Mesendoderm (in vitro differentiated cells): ENCODE results near the gene HAPLN2.
"Not testable (repeated sequence)": the region's sequence is repeated elsewhere in the genome, so short reads cannot be mapped to it uniquely, and the experiment has no call there.

Experiments
- DNase-seq: peaks from one replicate; pipeline ENCODE4 v3.0.0; 2013
- H2AK5ac ChIP-seq: 2 replicates; pipeline ENCODE4 v1.6.1; 2013; ENCODE audit warnings: low read length, inconsistent platforms
- H2BK120ac ChIP-seq: 2 replicates; pipeline ENCODE4 v1.6.1; 2013; ENCODE audit warnings: low read depth, mild to moderate bottlenecking, low read length, moderate library complexity, mixed read lengths
- H2BK15ac ChIP-seq: replicated peaks from 2 replicates; pipeline ENCODE4 v1.6.1; 2013; ENCODE audit warnings: low read depth, mild to moderate bottlenecking, moderate library complexity
- H2BK5ac ChIP-seq: 2 replicates; pipeline ENCODE4 v1.6.1; 2013; ENCODE audit warnings: low read length, inconsistent platforms
- H3K18ac ChIP-seq: 2 replicates; pipeline ENCODE4 v1.6.1; 2013; ENCODE audit warnings: mild to moderate bottlenecking, low read length, mixed read lengths
- H3K23ac ChIP-seq: one replicate; pipeline ENCODE4 v1.6.1; 2013; ENCODE audit warnings: low read length
- H3K27ac ChIP-seq: 2 replicates; pipeline ENCODE4 v1.5.1; 2013; ENCODE audit warnings: low read depth, mild to moderate bottlenecking, inconsistent platforms, low read length, moderate library complexity
- H3K27me3 ChIP-seq: 2 replicates; pipeline ENCODE4 v1.6.1; 2013; ENCODE audit warnings: low read length, control low read depth, mild to moderate bottlenecking, inconsistent platforms; ENCODE audit not compliant: insufficient read depth, poor library complexity
- H3K36me3 ChIP-seq: 2 replicates; pipeline ENCODE4 v1.6.1; 2013; ENCODE audit warnings: low read length, inconsistent platforms; ENCODE audit not compliant: control insufficient read depth, insufficient read depth
- H3K4ac ChIP-seq: one replicate; pipeline ENCODE4 v1.6.1; 2013; ENCODE audit warnings: low read depth, mild to moderate bottlenecking, low read length, moderate library complexity
- H3K4me1 ChIP-seq: 2 replicates; pipeline ENCODE4 v1.6.1; 2013; ENCODE audit warnings: low read depth, low read length, inconsistent platforms; ENCODE audit not compliant: control insufficient read depth
- H3K4me2 ChIP-seq: 2 replicates; pipeline ENCODE4 v1.6.1; 2013; ENCODE audit warnings: low read length
- H3K4me3 ChIP-seq: 2 replicates; pipeline ENCODE4 v1.5.1; 2013; ENCODE audit warnings: mild to moderate bottlenecking, low read length
- H3K56ac ChIP-seq: one replicate; pipeline ENCODE4 v1.6.1; 2013; ENCODE audit warnings: low read length
- H3K79me1 ChIP-seq: 2 replicates; pipeline ENCODE4 v1.6.1; 2013; ENCODE audit warnings: low read length, inconsistent platforms
- H3K79me2 ChIP-seq: 2 replicates; pipeline ENCODE4 v1.6.1; 2013; ENCODE audit warnings: mild to moderate bottlenecking, low read length; ENCODE audit not compliant: control insufficient read depth, insufficient read depth
- H3K9ac ChIP-seq: 2 replicates; pipeline ENCODE4 v1.6.1; 2013; ENCODE audit warnings: low read length, inconsistent platforms
- H4K5ac ChIP-seq: one replicate; pipeline ENCODE4 v1.6.1; 2013; ENCODE audit warnings: low read length
- H4K8ac ChIP-seq: one replicate; pipeline ENCODE4 v1.6.1; 2013; ENCODE audit warnings: low read depth, mild to moderate bottlenecking, control low read depth, low read length, moderate library complexity
- WGBS: extraction: QIAGEN DNeasy Blood & Tissue Kit; methylation state at CpG from one replicate; pipeline ENCODE4 v1.1.7; 2013; ENCODE audit warnings: low lambda C conversion rate, missing lambda C conversion rate; ENCODE audit not compliant: insufficient coverage; ENCODE audit errors: extremely low coverage; 5-methylcytosine and 5-hydroxymethylcytosine counted together

HAPLN2 gene

GRCh38 chr1:156631152-156631551 is 11.9 kb downstream of the HAPLN2 start:
- H3K18ac ChIP-seq, H2AK5ac ChIP-seq, H2BK5ac ChIP-seq, H3K9ac ChIP-seq, H3K27ac ChIP-seq, H2BK120ac ChIP-seq, H3K56ac ChIP-seq, H3K23ac ChIP-seq, H3K4me3 ChIP-seq, H3K4me2 ChIP-seq, H3K36me3 ChIP-seq, H4K8ac ChIP-seq, H2BK15ac ChIP-seq, H3K4me1 ChIP-seq, H3K79me2 ChIP-seq, H4K5ac ChIP-seq, H3K79me1 ChIP-seq, H3K4ac ChIP-seq, DNase-seq, H3K27me3 ChIP-seq: not testable (repeated sequence)
- WGBS: no CpG with 5 or more reads among the region's 9 CpGs

- no peak overlapping the region for H2BK120ac ChIP-seq
- H3K36me3 ChIP-seq: no peaks in the 10 kb centered on the region
- no peak overlapping the region for H3K9ac ChIP-seq
- H3K27me3 ChIP-seq: no peaks in the 10 kb centered on the region
- DNase-seq: no peak
- no peak overlapping the region for H4K5ac ChIP-seq
- H3K4me3 ChIP-seq: no peak overlapping the region
- no peak overlapping the region for H2BK5ac ChIP-seq
- no peak overlapping the region for H3K27ac ChIP-seq
- H3K56ac ChIP-seq: no peak overlapping the region
- no peak overlapping the region for H2AK5ac ChIP-seq
- WGBS: no CpG with 5 or more reads among the region's 3 CpGs
- no peaks in the 10 kb centered on the region for H3K79me1 ChIP-seq
- H4K8ac ChIP-seq: no peak overlapping the region
- no peak overlapping the region for H2BK15ac ChIP-seq
- H3K4me1 ChIP-seq: no peaks in the 10 kb centered on the region
- no peak overlapping the region for H3K4me2 ChIP-seq
- H3K4ac ChIP-seq: no peak overlapping the region
- no peak overlapping the region for H3K18ac ChIP-seq
- H3K79me2 ChIP-seq: no peaks in the 10 kb centered on the region
- no peak overlapping the region for H3K23ac ChIP-seq
Observed at GRCh38 chr1:156632355-156632754, 13.1 kb downstream of the HAPLN2 start.

- H3K79me1 ChIP-seq: no peaks in the 10 kb centered on the region
- H3K79me2 ChIP-seq: no peaks in the 10 kb centered on the region
- H4K8ac ChIP-seq: no peak overlapping the region
- no peak overlapping the region for H3K18ac ChIP-seq
- no peak overlapping the region for H2BK15ac ChIP-seq
- H2BK120ac ChIP-seq: no peak overlapping the region
- H3K4me3 ChIP-seq: no peak overlapping the region
- H3K4me2 ChIP-seq: no peak overlapping the region
- no peak overlapping the region for H3K23ac ChIP-seq
- no peak overlapping the region for H4K5ac ChIP-seq
- DNase-seq: no peak
- H3K27ac ChIP-seq: no peak overlapping the region
- WGBS: no CpG with 5 or more reads among the region's 8 CpGs
- no peak overlapping the region for H3K56ac ChIP-seq
- no peaks in the 10 kb centered on the region for H3K36me3 ChIP-seq
- peaks cover 24% of the 10 kb centered on the region for H3K27me3 ChIP-seq
- no peak overlapping the region for H2AK5ac ChIP-seq
- H3K4ac ChIP-seq: no peak overlapping the region
- H3K4me1 ChIP-seq: peaks cover 3% of the 10 kb centered on the region
- H2BK5ac ChIP-seq: no peak overlapping the region
- H3K9ac ChIP-seq: no peak overlapping the region
Observed at GRCh38 chr1:156638189-156638985, 19.2 kb downstream of the HAPLN2 start.

GRCh38 chr1:156639601-156640101 is 20.4 kb downstream of the HAPLN2 start:
- H3K27me3 ChIP-seq: peaks cover 24% of the 10 kb centered on the region

GRCh38 chr1:156640842-156641706 is 21.9 kb downstream of the HAPLN2 start:
- Histone ChIP-seq H2BK5ac (no peak overlapping the region), H3K23ac (no peak overlapping the region), H2AK5ac (no peak overlapping the region), H3K79me2 (no peaks in the 10 kb centered on the region), H4K8ac (no peak overlapping the region), H3K4me1 (peaks cover 3% of the 10 kb centered on the region), H4K5ac (no peak overlapping the region), H3K18ac (no peak overlapping the region), H3K4me2 (peak overlapping the region; percentile 59), H3K4me3 (no peak overlapping the region), H3K56ac (no peak overlapping the region), H3K27ac (no peak overlapping the region), H3K27me3 (peaks cover 31% of the 10 kb centered on the region), H3K9ac (no peak overlapping the region), H2BK15ac (no peak overlapping the region), H2BK120ac (no peak overlapping the region), H3K4ac (no peak overlapping the region), H3K79me1 (no peaks in the 10 kb centered on the region), H3K36me3 (no peaks in the 10 kb centered on the region)
- WGBS: no CpG with 5 or more reads among the region's 6 CpGs
- no peak for DNase-seq

More at GRCh38 chr1:156639601-156640101, 20.4 kb downstream of the HAPLN2 start:
- Histone ChIP-seq H3K79me2 (no peaks in the 10 kb centered on the region), H3K18ac (no peak overlapping the region), H2BK5ac (no peak overlapping the region), H3K23ac (no peak overlapping the region), H3K27ac (no peak overlapping the region), H2AK5ac (no peak overlapping the region), H3K79me1 (no peaks in the 10 kb centered on the region), H3K36me3 (no peaks in the 10 kb centered on the region), H3K4me2 (no peak overlapping the region), H3K4me1 (peaks cover 3% of the 10 kb centered on the region), H3K9ac (no peak overlapping the region), H2BK15ac (no peak overlapping the region), H2BK120ac (no peak overlapping the region), H3K4me3 (no peak overlapping the region), H3K4ac (no peak overlapping the region), H4K5ac (no peak overlapping the region), H4K8ac (no peak overlapping the region), H3K56ac (no peak overlapping the region)
- DNase-seq: no peak
- no CpG with 5 or more reads among the region's 6 CpGs for WGBS
